Fibroblast of the conjunctiva (primary cell): ENCODE results near the gene PTPRT.

Experiments used
- DNase-seq: peaks from one replicate; pipeline ENCODE4 v3.0.0-alpha.2; 2010; ENCODE audit warnings: low read depth

The PTPRT gene

DNA sequence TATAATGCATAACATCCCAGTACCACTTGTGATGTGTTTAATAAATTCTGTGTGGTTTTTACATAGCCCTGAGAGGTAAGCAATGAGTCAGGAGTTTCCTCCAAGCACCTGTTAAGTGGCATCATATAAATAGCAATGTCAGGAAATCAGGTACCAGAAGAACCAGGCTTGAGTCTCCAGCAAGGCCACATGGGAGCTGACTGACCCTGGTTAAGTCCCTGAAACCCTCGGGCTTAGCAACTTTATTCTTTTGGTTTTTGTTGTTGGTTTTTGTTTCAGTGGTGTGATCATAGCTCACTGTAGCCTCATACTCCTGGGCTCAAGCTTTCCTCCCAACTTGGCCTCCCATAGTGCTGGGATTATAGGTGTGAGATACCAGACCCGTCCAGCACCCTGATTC is 70.0 kb downstream of the PTPRT start:
- DNase-seq = no peak

DNA sequence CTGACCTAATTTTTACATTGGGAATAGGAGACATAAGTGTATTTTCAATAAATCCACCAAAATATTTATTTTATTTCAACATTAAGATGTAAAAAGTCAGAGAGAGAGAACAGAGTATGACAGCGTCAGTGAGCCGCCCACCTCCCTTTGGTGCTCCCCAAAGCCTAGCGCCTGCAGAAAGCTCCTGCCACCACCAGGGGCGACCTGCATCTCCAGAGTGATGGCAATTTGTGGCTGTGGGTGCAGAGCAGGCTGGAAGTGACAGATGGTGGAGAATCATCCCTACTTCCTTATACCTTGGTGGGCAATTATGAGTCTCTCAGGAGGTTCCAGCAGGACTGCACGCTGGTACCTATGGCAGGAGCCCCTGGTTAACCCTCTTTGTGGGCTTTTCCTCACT is 87.3 kb downstream of the PTPRT start:
- no peak for DNase-seq

DNA sequence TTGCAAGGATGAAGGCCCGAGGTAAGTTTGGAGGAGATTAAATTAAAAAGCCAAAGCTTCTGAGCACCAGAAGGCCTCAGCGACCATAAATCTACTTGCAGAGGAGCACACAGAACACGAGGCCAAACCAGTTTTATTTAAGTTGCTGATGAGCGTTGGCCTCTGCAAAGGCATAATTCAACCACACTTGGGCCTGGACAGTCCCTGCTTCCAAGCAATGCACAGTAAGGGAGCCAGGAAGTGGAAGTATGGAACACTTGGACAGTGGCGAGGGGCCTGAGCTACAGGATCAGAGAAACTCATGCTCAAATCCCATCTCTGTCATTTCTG is 92.8 kb downstream of the PTPRT start:
- no peak for DNase-seq

DNA sequence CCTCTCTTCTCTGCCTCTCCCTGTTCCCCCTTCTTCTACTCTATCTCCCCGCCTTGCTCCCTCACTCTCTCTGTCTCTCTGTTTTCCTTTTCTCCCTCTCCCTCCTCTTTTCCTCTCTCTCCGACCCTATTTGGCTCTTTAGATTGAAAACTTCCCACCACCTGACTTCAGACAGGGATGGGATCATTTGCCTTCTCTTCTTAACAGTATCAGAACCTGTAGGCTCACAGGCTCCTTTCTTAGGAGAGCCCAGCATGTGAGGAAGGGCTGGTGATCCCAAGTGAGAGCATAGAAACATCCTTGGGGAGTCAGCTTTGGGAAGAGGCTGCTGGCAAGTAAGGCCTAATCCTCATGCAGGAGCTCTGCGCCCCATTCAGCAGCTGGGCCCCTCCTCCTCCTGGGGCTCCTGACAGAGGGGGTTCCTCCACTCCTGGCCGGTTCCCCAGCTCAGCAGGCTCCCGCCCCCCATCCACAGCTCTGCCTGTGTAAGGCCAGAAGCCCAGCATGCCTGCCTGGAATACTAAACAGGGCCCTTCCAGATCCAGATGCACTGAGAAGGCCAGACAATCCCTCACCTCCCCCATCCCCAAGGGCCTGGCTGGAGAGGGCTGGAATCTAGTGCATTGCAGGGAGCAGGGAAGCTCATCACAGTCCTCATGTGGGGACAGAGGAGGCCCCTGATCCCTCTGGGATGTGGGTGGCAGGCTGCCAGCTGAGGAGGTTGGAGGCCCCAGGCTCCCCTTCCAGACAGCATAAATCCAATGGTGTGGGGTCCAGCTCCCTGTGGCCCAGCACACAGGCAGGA is 93.4 kb downstream of the PTPRT start:
- DNase-seq = no peak

DNA sequence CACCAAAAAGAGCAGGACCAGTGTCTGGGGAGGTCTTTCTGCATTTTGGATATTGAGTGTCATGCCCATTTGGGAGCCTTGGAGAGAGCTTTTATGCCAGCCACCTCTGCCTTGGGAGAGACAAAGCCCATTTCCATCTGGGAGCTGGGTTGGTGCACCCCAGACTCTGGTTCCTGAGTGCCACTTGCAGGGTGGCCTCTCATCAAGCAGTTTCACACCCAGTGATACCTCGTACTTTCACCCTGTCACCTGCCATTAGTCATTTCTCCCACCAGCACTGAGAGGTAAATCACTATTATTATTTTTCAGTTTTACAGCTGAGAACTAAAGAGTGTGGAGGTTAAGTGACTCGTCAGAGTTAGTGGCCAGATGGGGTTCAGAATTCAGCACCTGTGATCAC is 94.7 kb downstream of the PTPRT start:
- no peak for DNase-seq

DNA sequence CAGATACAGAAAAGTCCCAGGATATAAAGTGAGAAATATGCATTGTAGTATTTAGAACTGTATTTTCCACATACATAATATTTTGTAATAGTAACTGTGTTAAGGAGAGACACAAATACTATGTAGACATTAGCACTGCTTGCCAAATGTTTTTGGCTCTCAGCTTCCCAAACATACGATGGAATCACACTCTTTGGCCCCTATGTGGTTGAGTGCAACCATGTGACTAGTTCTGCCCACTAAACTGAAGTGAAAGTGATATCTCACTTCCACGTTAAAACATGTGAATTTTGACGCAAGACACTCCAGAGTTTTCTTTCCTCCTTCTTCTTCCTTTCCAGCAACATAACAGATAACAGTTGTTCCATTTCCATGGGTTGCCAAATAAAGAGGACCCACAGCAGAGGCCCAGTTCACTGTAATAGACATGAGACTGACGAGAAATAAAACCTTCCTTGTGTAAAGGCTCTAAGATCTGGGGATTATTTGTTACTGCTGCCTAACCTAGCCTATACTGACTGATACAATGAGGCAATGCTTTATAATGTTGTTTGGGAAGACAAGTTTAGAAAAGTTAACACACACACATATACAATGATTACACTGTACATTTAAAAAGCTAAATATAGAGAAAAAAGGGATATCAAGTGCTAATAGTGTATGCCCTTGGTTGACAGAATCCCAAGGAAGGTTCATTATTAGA is 97.2 kb downstream of the PTPRT start:
- DNase-seq = no peak

DNA sequence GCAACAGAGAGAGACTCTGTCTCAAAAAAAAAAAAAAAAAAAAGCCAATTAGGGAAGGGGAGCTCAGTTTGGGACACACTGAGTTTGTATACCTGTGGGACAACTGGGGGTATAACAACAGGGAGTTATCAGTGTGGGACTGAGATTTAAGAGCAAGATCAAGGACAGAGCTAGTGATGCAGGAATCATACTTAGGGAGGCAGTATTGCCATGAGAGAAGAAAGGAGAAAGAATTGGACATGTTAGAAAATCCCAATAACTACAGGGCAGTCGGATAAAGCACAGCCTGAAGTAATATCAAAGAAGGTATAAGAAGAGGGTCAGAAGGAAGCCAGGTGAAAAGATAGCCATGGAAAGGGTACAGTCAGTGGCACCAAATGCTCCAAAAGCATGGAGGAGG is 121.2 kb downstream of the PTPRT start:
- no peak for DNase-seq

DNA sequence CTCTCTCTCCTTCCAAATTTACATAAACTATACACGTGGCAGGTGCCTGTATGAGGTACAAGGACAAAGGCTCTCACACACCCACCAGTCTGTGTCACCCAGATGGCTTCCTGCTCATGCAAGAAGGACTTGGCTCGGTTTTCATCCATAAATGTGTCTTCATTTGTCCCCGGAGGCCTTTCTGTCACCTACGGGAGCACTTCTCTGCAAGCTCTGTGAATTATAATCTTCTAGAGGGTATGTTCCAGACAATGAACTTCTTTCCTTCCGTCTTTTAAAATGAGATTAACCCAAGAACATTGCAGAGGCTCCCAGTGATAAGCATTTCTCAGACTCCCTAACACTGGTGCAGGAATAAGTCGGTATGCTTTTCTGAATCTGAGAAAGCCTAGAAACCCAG is 123.6 kb downstream of the PTPRT start:
- DNase-seq = no peak

DNA sequence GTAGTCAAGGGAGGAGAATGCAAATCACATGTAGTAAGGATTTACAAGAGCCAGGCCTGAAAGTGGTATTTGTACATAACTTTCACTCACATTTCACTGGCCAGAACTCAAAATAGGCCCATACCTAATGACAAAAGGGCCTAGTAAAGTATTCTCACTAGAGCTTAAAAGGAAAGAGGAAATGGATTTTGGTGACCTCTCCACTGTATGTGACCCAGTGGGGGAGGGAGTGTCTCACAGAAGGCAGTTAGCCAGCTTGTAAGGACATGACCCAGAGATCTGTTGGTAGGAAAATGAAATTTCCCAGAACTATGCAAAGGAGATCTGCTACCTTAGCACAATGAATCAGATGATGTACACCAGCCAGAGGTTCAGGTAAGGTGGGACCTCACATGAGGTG is 124.4 kb downstream of the PTPRT start:
- no peak for DNase-seq

DNA sequence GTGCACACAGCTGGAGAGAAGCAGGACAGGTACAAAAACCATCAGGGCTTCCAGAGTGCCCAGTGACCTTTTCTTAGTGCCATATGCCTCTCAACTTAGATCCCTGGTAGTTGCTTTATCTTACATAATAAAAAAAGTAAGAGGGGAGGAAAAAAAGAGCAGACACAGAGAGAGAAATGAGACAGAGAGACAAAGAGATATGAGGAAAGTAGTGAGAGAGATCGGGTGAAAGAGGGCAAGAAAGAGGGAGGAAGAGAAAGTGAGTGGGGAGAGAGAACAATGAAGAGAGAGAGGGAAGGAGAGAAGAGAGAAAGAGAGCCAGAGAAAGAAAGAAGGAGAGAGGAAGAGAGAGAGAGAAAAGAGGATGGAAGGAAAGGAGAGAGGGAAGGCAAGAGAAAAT is 131.6 kb downstream of the PTPRT start:
- no peak for DNase-seq

DNA sequence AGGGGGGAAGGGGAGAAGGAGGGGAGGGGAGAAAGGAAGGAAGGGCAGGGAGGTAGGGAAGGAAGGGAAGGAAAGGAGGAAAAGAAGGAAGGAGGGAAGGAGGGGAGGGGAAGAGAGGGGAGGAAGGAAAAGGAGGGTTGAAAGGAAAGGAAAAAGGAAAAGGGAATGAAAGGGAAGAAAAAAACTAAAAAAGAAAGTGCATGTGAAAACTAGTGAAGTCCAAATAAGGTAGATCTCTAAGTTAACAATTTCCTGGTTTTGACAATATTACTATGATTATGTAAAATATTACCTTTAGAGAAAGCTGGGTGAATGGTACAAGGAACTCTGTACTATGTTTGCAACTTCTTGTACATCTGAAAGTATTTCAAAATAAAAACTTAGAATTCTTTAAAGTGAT is 132.4 kb downstream of the PTPRT start:
- DNase-seq = no peak

DNA sequence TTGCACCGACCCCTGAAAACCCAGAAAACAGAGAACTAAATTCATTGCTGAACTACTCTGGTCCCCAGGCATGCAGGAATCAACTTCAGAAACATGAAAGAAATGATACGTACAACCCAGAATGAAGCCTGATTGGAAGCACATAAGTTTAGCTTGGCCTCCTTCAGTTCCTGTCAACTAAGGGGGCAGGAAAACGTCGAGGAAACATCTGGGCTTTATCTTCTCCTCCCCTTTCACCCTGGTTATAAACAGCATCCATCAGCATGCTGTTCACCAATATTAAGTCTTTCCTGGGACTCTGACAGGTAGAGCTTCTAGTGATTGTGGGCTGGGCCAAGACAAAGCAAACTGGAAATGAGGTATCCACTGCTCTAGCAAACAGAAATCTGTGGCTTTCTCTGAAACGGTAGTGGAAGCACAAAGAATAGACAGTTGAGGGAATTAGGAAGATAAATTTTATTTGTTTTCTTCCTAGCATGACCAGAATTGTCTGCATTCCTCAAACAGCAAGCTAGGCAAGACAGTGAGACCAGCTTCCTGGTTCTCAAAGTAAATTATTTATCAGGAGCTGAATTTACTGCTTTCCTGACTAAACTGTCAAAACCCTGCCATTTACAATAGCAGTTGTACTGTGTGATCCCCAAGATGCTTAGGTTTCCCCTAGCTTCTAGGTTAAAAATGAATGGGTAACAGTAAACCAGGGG is 134.4 kb downstream of the PTPRT start:
- DNase-seq = no peak

DNA sequence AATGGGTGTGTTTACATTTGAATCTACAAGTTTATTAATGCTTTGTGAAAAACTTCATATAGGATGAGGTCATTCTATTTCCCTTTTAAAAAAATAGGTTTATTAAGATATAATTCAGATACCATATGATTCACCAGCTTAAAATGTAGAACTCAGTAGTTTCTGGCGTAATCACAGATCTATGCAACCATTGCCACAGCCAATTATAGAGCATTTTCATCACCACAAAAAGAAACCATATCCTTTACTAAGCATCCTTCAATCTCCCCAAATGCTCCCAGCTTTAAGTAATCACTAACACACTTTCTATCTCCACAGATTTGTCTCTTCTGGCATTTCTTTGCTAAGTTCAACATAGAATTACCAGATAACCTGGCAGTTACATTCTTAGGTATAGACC is 137.2 kb downstream of the PTPRT start:
- DNase-seq = no peak

DNA sequence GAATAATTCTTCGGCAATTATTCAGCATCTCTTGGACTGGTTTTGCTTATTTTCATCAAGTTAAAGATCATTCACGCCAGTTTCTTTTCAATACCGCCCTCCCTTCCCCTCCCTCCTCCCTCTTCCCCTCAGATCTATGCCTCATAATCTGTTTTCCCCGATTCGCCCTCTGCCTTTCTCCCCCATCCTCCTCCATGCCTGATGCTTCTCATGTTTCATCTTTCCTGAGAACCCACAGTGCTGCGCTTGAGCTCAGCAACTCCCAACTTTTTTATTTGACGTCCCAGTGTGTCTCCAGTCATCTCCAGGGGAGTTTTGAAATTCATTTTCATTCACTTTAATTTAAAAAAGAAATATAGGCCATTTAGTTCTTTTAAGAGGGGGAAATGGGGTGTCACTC is 142.7 kb downstream of the PTPRT start:
- DNase-seq = no peak

DNA sequence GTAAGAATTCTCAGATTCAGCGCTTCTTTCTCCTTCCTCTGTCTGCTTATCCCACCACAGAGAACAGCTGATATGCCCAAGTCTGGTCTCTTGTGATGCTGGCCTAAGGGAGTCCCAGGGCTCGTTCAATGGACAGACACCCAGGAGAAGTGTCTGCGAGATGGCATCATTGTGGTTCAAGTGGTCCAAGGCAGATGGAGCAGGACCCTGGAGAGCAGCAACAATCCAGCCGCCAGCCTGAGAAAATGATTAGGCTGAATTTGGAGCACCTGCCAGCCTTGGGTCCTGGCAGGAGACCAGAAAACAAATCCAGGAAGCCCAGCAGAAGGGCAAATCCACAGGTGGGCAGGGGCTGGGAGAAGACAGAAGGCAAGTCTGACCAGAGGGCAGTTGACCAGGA is 145.8 kb downstream of the PTPRT start:
- DNase-seq = no peak

DNA sequence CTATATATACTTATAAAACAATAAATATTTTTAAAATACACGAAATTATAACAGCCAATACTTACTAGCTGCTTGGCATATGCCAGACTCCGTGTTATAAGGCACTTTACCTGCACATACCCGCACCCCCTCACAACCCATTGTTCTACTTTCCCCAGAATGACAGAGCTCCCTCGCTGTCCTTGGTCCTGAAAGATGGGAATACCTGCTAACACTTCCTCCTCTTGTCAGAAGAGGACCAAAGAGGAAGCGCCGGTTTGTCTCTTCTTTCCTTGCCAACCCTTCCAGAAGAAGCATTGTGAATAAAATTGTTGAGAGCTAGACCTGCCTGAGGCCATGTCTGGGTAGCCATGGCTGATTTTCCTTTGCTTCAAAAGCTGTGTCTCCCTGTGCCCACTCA is 149.3 kb downstream of the PTPRT start:
- DNase-seq = no peak

DNA sequence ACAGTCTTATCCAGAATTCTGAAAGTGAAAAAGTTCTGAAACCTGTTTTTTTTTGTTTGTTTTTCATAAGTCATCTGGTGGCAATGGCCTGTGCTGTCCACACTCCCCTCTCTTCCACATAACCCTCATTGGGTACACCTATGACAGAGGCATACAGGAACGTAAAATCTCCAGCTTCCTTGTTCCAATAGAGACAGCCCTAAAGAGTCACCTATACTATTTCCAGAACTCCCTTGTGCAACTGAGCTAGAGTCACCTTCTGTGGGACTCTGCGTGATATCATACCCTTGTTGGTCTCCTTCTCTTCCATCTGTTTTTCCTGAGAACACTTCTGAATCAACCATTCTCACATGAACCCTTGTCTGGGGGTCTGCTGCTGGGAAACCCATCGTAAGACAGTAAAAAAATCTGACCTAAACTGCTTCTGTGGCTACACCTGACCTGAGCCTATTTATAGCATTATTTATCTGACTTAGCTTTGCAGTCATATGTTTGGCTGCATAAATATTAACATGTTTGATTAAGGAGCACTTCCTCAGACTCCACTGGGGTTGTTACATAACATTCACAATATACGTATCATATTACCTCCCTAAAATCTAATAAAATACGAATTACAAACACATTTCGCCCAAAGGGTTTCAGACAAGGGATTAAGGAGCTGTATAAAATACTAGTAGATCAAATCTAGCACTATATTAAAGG is 151.9 kb downstream of the PTPRT start:
- DNase-seq = no peak

DNA sequence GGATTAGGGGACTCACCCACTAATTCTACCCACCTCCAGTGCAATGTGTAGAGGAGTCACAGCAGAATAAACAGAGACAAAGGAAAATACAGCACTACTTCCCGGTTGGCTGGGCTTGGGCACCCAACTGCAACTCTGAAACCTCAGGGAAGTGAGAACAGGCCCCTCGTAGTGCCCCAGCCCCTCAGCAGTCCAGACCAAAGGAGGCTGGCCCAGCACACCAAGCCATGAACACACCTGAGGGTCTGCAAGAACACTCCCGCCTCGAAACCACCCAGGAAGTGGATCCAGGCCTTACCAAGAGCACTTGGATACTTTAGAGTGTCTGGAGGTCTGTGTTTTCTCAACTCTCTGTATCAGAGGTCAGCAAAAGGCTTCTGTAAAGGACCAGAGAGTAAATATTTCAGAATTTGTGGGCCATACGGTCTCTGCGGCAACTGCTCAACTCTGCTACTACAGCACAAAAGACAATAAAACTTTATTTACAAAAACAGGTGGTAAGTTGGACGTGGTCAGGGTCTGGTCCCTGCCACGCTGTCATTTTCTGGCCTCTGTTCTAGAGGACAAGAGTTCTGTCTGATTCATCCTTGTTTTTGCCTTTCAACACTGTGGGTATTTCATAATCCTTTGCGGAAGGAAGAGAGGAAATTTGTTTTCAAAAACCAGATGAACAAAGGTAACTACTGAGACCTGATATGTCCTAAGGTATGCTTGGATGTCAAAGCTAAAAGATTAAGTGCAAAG is 154.6 kb downstream of the PTPRT start:
- DNase-seq = no peak

DNA sequence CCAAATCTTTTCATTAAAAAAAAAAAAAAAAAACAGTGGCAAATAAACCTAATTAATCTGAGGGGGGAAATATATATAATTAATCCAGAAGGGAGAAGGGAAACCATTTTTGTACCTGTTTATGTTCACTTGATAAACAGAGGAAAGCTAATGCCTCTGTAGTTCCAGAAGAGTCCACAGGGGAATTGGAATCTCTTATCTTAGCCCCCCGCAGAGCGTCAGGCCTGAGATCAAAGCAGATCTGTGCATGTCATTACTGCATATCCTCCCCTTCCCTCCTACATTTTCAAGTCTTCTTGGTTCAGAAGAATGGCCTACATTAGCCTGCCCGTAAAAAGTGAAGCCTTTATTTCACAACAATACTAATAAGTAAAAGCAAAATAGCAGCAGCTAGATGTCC is 157.2 kb downstream of the PTPRT start:
- DNase-seq = no peak

DNA sequence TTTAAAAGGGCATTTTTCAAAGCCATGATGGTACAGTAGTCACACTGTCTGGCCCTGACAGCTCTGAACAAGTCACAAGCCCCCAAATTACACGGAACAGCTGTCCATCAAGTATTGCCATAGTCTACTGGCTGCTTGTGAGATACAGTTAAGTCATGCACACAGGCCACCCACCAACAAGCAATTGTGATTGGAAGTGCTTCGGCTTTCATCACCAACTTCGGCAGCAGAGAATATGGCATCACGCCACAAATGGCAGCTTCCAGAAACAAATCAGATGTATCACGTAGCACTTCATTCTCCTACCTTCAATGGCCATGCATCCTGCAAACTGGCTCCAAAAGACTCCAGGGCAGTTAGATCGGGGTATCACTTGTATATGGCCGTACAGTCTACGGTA is 160.5 kb downstream of the PTPRT start:
- DNase-seq = no peak

DNA sequence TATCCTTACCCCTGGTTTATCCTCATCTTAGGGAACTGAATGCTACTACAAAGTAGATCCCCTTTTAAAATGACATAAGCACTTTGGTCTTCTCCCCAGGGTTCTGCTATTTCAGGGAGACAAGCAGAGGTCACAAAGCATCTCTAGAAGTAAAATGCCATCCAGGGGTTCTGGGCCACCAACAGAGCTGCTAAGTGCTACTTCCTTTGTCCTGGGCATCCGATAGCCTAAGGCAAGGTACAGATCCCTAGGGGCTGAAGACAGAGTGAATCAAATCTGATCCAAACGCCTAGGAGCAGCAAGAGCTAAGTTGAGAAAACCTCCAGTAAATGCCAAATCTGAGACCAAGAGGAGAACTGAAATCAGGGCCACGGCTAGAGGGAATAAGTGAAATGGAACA is 161.2 kb downstream of the PTPRT start:
- DNase-seq = no peak

DNA sequence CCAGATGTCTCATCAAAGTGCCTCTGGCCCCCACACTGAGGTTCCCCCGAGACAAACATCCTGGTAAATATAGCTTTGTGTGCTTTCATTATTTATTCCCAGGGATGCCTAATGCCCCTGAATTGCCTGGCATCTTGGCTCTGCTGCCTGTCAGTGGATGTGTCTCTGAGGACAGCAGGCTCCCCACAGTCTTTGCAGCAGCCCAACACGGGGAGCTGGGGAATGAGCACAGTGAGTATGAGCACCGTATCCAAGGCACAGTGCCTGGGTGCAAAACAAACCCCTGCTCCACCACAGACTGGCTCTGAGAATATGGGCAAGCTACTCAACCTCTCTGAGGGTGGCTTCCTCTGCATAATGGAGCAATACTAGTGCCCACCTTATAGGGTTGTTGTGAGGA is 165.9 kb downstream of the PTPRT start:
- no peak for DNase-seq
